ENCODE data around the gene EPHA2. TPM values are rescaled to one million over a fixed set of nuclear protein-coding genes. Genes with fewer than 3 reads are reported as not detected.

EPHA2 gene
- total RNA-seq, 2 donors from 2014 or later = 20.3 to 32.9 TPM

DNA sequence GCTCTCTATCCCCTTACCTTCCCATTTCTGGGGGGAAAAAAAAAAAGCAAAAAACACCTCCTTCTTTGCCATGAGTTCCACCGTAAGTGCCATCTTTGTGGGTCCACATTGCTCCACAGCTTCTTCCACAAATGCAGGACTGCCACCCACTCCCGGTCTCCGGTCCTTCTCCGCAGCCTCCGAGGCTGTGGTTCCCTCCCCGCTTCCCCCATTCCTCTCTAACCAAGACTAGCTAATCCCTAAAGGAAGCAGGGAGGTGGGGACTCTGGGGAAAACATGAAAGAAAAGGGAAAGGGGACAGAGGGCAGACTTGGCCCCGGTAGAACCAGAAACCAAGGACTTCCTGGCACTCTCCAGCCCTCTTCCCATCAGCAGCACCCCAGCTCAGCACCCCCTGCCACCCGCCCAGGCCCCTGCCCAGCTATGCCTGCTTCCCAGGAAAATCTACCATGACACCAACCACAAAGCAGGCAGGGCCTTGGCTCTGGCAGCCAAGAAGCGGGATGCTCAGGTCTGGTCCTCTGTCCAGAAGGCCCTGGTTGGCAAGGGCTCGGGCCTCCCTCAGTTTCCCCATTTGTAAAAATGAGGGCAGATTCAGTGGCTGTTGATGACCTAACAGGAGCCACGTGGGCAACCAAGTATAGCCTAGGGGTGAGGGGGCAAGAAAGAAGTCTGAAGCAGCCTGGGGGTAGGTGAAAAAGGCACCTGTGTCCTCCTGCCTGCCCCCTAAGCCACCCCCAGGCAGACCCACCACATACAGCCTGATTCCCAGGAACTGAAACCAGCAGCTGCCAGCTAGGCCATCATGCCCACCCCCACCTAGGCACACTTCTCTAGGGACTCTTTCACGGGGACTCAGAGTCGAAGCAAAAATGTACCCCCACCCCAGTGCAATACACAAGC lies 2.5 kb downstream of the EPHA2 start:
- TF ChIP-seq, protein P1, sequence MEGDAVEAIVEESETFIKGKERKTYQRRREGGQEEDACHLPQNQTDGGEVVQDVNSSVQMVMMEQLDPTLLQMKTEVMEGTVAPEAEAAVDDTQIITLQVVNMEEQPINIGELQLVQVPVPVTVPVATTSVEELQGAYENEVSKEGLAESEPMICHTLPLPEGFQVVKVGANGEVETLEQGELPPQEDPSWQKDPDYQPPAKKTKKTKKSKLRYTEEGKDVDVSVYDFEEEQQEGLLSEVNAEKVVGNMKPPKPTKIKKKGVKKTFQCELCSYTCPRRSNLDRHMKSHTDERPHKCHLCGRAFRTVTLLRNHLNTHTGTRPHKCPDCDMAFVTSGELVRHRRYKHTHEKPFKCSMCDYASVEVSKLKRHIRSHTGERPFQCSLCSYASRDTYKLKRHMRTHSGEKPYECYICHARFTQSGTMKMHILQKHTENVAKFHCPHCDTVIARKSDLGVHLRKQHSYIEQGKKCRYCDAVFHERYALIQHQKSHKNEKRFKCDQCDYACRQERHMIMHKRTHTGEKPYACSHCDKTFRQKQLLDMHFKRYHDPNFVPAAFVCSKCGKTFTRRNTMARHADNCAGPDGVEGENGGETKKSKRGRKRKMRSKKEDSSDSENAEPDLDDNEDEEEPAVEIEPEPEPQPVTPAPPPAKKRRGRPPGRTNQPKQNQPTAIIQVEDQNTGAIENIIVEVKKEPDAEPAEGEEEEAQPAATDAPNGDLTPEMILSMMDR (IDR thresholded peaks at IDR 0.05) = no peak
- H3K4me1 ChIP-seq (ENCODE audit: control insufficient read depth in 1 of 2, low read depth in 2 of 2) = peaks cover 24 to 58% of the 10 kb centered on the region in 2 donors
- peak overlapping the region in 1 of 2 donors; percentile 82 for H3K27ac ChIP-seq
- H3K9me3 ChIP-seq = no peaks in the 10 kb centered on the region
- peak overlapping the region; percentile 76 for H3K4me3 ChIP-seq
- no peak for ATAC-seq (ENCODE audit: insufficient number of reproducible peaks, low FRiP score, low read depth)
- H3K27me3 ChIP-seq (replicated peaks; ENCODE audit: insufficient read depth) = no peaks in the 10 kb centered on the region
- no peak for DNase-seq (ENCODE audit: low spot score)
- peaks cover 3% of the 10 kb centered on the region for H3K36me3 ChIP-seq

DNA sequence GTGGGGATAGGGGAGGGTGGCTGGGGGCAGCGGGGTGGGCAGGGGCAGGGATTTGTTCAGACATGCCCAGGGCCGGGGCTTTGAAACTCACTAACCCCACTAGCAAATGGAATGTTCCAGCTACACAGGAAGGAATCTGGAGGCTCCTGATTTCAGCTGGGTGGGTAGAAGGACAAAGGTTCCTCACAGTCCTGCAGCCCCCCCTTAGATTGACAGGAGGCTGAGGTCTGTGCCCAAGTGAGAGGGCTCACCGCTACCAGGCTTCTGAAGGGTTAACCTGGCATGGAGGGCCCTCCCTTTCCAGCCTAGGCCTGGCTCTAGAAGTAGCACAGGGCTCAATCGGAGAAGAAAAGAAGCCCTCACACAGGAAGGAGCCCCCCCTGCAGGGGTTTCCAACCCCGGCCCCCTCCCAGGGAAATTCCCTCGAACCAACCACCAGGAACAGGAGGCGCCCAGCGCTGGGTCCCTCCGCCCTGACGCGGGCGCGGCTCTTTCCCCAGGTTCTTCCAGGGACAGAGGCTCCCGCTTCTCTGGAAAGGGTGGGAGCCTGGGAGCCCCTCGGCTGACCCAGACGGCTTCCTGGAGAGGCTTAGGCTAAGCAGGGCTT lies 3.3 kb downstream of the EPHA2 start:
- Histone ChIP-seq H3K9me3 (no peaks in the 10 kb centered on the region), H3K36me3 (peaks cover 6% of the 10 kb centered on the region), H3K4me3 (peak overlapping the region; percentile 76), H3K27ac (peak overlapping the region; percentile 41 to 82), H3K4me1 (ENCODE audit: control insufficient read depth in 1 of 2, low read depth in 2 of 2) (peaks cover 26 to 61% of the 10 kb centered on the region in 2 donors), H3K27me3 (replicated peaks; ENCODE audit: insufficient read depth) (no peaks in the 10 kb centered on the region)
- TF ChIP-seq, protein P1 (IDR thresholded peaks at IDR 0.05) = no peak
- no peak for DNase-seq (ENCODE audit: low spot score)
- ATAC-seq (ENCODE audit: insufficient number of reproducible peaks, low FRiP score, low read depth) = no peak

DNA sequence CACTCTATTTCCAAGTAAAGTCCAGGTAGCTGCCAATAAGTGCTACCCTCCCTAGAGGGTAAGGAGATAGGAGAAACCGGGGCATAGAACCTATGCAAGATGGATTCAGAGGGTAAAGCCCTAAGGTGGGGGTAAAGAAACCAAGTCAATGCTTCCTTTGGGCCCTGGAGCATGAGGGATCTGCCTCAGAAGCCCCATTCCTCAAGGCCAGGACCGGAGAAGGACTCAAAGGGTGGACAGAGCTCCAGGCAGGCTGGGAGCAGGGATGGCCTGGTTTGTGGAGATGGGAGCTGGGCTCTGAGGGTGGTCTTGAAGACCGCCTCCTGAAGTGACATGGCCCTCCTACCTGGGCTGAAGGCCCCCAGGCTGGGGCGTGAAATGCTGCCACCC lies 3.9 kb downstream of the EPHA2 start:
- TF ChIP-seq, protein P1 (IDR thresholded peaks at IDR 0.05) = no peak
- no peak for DNase-seq (ENCODE audit: low spot score)
- H3K4me3 ChIP-seq = no peak overlapping the region
- peaks cover 31 to 67% of the 10 kb centered on the region in 2 donors for H3K4me1 ChIP-seq (ENCODE audit: control insufficient read depth in 1 of 2, low read depth in 2 of 2)
- no peaks in the 10 kb centered on the region for H3K9me3 ChIP-seq
- peak overlapping the region in 1 of 2 donors; percentile 43 for H3K27ac ChIP-seq
- no peak for ATAC-seq (ENCODE audit: insufficient number of reproducible peaks, low FRiP score, low read depth)
- H3K36me3 ChIP-seq = peaks cover 6% of the 10 kb centered on the region
- H3K27me3 ChIP-seq (replicated peaks; ENCODE audit: insufficient read depth) = no peaks in the 10 kb centered on the region

DNA sequence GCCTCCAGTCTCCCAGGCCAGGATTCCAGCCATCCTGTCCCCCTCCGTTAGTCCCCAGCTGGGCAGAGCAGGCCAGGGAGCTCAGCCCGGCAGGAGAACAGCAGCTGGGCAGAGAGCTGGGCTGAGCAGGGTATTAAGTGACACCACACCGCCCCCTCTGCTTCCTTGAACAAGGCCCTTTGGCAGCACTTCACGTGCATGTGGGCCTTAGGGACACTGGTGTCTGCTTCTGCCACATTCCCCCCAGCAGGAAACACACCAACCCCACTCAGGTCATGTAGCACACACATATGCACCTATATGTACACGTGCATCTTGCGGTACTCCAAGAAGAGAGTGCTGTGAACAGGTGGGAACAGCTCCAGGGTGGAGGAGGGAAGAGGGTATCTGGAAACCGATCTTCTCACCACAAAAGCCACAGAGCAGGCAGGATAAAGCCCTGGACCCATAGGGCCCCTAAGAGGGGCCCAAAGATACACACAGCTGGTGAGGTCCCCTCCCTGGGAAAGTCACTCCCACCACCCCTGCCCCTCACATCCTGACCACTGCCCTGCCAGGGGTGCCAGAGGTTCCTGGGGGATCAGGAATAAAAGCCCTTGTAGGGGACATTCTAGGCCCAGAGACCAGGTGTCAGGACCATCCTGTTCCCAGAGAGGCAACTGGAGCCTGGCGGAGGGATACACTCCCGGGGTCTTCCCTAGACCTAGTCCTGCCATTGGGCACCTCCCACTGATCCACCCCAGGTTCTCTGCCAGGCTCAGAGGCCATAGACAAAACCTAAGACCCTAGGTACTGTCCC lies 4.5 kb downstream of the EPHA2 start:
- H3K9me3 ChIP-seq = no peaks in the 10 kb centered on the region
- H3K4me3 ChIP-seq = no peak overlapping the region
- DNase-seq (ENCODE audit: low spot score) (no peak), ATAC-seq (ENCODE audit: insufficient number of reproducible peaks, low FRiP score, low read depth) (no peak)
- peaks cover 6% of the 10 kb centered on the region for H3K36me3 ChIP-seq
- peak overlapping the region; percentile 41 to 43 for H3K27ac ChIP-seq
- TF ChIP-seq, protein P1 (IDR thresholded peaks at IDR 0.05) = no peak
- H3K4me1 ChIP-seq (ENCODE audit: control insufficient read depth in 1 of 2, low read depth in 2 of 2) = peaks cover 35 to 71% of the 10 kb centered on the region in 2 donors
- no peaks in the 10 kb centered on the region for H3K27me3 ChIP-seq (replicated peaks; ENCODE audit: insufficient read depth)
